MM.1S (cell line): ENCODE results near the gene VAX1.

Experiments used
- EZH2 ChIP-seq: fragments of 300-600 bp; sonication (generic); optimal IDR thresholded peaks from 2 replicates; pipeline ENCODE3; 2017; ENCODE audit warnings: low read depth, mild to moderate bottlenecking, antibody characterized with exemption, low read length, mixed read lengths
- EZH2phosphoT487 ChIP-seq: fragments of 300-600 bp; sonication (generic); IDR thresholded peaks from 2 replicates; pipeline ENCODE4 v1.6.1; 2018; ENCODE audit warnings: antibody characterized with exemption, low read length
- TF ChIP-seq, protein P1 (sequence below): fragments of 300-600 bp; sonication (generic); IDR thresholded peaks from 2 replicates; pipeline ENCODE4 v1.5.1; 2016; ENCODE audit warnings: antibody characterized with exemption, low read length, mixed read lengths

GRCh38 chr10:117184296-117184695 lies 46.2 kb upstream of the VAX1 start:
- TF ChIP-seq, protein P1, sequence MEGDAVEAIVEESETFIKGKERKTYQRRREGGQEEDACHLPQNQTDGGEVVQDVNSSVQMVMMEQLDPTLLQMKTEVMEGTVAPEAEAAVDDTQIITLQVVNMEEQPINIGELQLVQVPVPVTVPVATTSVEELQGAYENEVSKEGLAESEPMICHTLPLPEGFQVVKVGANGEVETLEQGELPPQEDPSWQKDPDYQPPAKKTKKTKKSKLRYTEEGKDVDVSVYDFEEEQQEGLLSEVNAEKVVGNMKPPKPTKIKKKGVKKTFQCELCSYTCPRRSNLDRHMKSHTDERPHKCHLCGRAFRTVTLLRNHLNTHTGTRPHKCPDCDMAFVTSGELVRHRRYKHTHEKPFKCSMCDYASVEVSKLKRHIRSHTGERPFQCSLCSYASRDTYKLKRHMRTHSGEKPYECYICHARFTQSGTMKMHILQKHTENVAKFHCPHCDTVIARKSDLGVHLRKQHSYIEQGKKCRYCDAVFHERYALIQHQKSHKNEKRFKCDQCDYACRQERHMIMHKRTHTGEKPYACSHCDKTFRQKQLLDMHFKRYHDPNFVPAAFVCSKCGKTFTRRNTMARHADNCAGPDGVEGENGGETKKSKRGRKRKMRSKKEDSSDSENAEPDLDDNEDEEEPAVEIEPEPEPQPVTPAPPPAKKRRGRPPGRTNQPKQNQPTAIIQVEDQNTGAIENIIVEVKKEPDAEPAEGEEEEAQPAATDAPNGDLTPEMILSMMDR = no peak
- no peak for TF ChIP-seq EZH2
- no peak for TF ChIP-seq EZH2phosphoT487
